Measurements from ENCODE around the gene MYOCD. TPM values are rescaled to one million over a fixed set of nuclear protein-coding genes. Genes with fewer than 3 reads are reported as not detected.

MYOCD gene
- total RNA-seq, 1 experiment from 2014 or later, result not detected

- Histone ChIP-seq H3K4me3 (replicated peaks in 1 of 2; ENCODE audit: low read depth in 1 of 2, low read length in 2 of 2) (no peak overlapping the region), H3K79me2 (ENCODE audit: insufficient read depth, low read length) (no peaks in the 10 kb centered on the region), H3K27ac (ENCODE audit: low read depth, low read length) (no peak overlapping the region), H3K4me2 (ENCODE audit: low read length) (no peak overlapping the region), H3K27me3 (ENCODE audit: insufficient read depth, low read length) (peaks cover 6% of the 10 kb centered on the region), H3K9ac (ENCODE audit: low read length) (no peak overlapping the region), H3K4me1 (ENCODE audit: control insufficient read depth in 1 of 2, insufficient read depth in 2 of 2, low read length in 2 of 2) (no peaks in the 10 kb centered on the region), H3K36me3 (ENCODE audit: control insufficient read depth in 1 of 2, insufficient read depth in 2 of 2, low read length in 2 of 2) (no peaks in the 10 kb centered on the region), H4K20me1 (ENCODE audit: insufficient read depth) (no peaks in the 10 kb centered on the region), H2AFZ (ENCODE audit: low read depth, low read length, poor library complexity, severe bottlenecking) (no peak overlapping the region), H3K9me3 (ENCODE audit: control insufficient read depth in 1 of 2, insufficient read depth in 1 of 2, low read depth in 1 of 2, low read length in 2 of 2) (no peaks in the 10 kb centered on the region), H3K9me2 (ENCODE audit: insufficient read depth) (no peaks in the 10 kb centered on the region)
- no peak for TF ChIP-seq MAX (IDR thresholded peaks at IDR 0.05)
- no peak for TF ChIP-seq EZH2phosphoT487 (IDR thresholded peaks at IDR 0.05; ENCODE audit: borderline replicate concordance)
- TF ChIP-seq POLR2AphosphoS5 (IDR thresholded peaks at IDR 0.05; ENCODE audit: low read depth, low read length), result no peak
- no peak for TF ChIP-seq SIN3A (IDR thresholded peaks at IDR 0.05; ENCODE audit: low read depth)
- TF ChIP-seq REST (IDR thresholded peaks at IDR 0.05; ENCODE audit: low read depth), result no peak
- no peak for TF ChIP-seq ZNF274 (IDR thresholded peaks at IDR 0.05; ENCODE audit: low read depth, low read length)
- no peak for TF ChIP-seq CTCF (IDR thresholded peaks at IDR 0.05 in 2 of 3, conservative IDR thresholded peaks at IDR 0.05 in 1 of 3; ENCODE audit: borderline replicate concordance in 1 of 3, insufficient read depth in 1 of 3, low read depth in 2 of 3, low read length in 2 of 3)
- TF ChIP-seq JUND (IDR thresholded peaks at IDR 0.05), result no peak
- TF ChIP-seq ATF3 (IDR thresholded peaks at IDR 0.05), result no peak
- TF ChIP-seq CBX3 (IDR thresholded peaks at IDR 0.05; ENCODE audit: low read depth), result no peak
- TF ChIP-seq RAD21 (IDR thresholded peaks at IDR 0.05; ENCODE audit: low read depth), result no peak
- TF ChIP-seq ZFX (IDR thresholded peaks at IDR 0.05), result no peak
- no peak for TF ChIP-seq SRF (IDR thresholded peaks at IDR 0.05; ENCODE audit: low read depth)
- CTCF ChIA-PET, result no interaction called here
- intact Hi-C loops (cut with micrococcal nuclease), result no loop called here
- no TSS peak for BruUV-seq (replicated peaks)
- POLR2A ChIA-PET, result no interaction called here
- no peak for DNase-seq (ENCODE audit: low read depth, low spot score)
- no peak for ATAC-seq
- RAD21 ChIA-PET (ENCODE audit: low non-redundant PET in 1 of 2, low total read pairs in 2 of 2, uncharacterized antibody in 2 of 2, unreplicated experiment in 2 of 2), result no interaction called here
Observed at GRCh38 chr17:12706070-12706469, 40.4 kb downstream of the MYOCD start.
